Astrocyte of the spinal cord (primary cell): ENCODE results near the gene POLR1A.
A peak's percentile ranks its signal among the peaks of the same experiment; 100 is the strongest.

Source experiments
- DNase-seq: peaks from one replicate; pipeline ENCODE4 v3.0.0; 2011; ENCODE audit warnings: low read depth, low spot score
- H3K4me3 ChIP-seq: 2 replicates; pipeline ENCODE4 v1.5.1; 2011; ENCODE audit warnings: low read depth, mild to moderate bottlenecking, low read length, moderate library complexity
- CTCF ChIP-seq: IDR thresholded peaks from 2 replicates; pipeline ENCODE4 v1.5.1; 2012; ENCODE audit warnings: low read depth, mild to moderate bottlenecking, low read length, inconsistent platforms
- in situ Hi-C: cut with HindIII; loops from 2 replicates; pipeline ENCODE4 v1.10.0; 2017; ENCODE audit warnings: low sequenced_read_pairs

POLR1A gene

GRCh38 chr2:86021396-86022378 is 84.0 kb downstream of the POLR1A start:
- no peak for TF ChIP-seq CTCF
- in situ Hi-C loops: no loop called here
- no peak overlapping the region for H3K4me3 ChIP-seq
- DNase-seq: no peak

- peak; percentile 48 for DNase-seq
- in situ Hi-C loops: no loop called here
- no peak for TF ChIP-seq CTCF
- H3K4me3 ChIP-seq: no peak overlapping the region
These were observed 84.7 kb downstream of the POLR1A start for GRCh38 chr2:86020984-86021383.

- in situ Hi-C loops: no loop called here
- TF ChIP-seq CTCF: no peak
- DNase-seq: no peak
- no peak overlapping the region for H3K4me3 ChIP-seq
These were observed 86.6 kb downstream of the POLR1A start for GRCh38 chr2:86019121-86019520.

- no peak for DNase-seq
- in situ Hi-C loops: no loop called here
- no peak overlapping the region for H3K4me3 ChIP-seq
- no peak for TF ChIP-seq CTCF
These were observed 87.5 kb downstream of the POLR1A start for GRCh38 chr2:86017901-86018896.

- DNase-seq: no peak
- no peak for TF ChIP-seq CTCF
- H3K4me3 ChIP-seq: no peak overlapping the region
- in situ Hi-C loops: no loop called here
These were observed 89.1 kb downstream of the POLR1A start for GRCh38 chr2:86016581-86016980.

- TF ChIP-seq CTCF: no peak
- DNase-seq: no peak
- no peak overlapping the region for H3K4me3 ChIP-seq
- in situ Hi-C loops: no loop called here
These were observed 90.0 kb downstream of the POLR1A start for GRCh38 chr2:86015699-86016098.
